ENCODE data around the gene ISLR.

- TF ChIP-seq EP300 (IDR thresholded peaks at IDR 0.05) (no peak), CTCF (IDR thresholded peaks at IDR 0.05) (no peak), POLR2A (IDR thresholded peaks at IDR 0.05) (no peak)
These were observed 52.4 kb downstream of the ISLR start for GRCh38 chr15:74225928-74226327.

Data from sigmoid colon (tissue), 4 donors.